OCI-LY3 (cell line): ENCODE data around the gene SPOCK1.

ENCODE experiments used
- EZH2phosphoT487 ChIP-seq: fragments of 200-600 bp; shearing (Covaris generic); IDR thresholded peaks from 2 replicates; pipeline ENCODE4 v1.6.1; 2018; ENCODE audit warnings: antibody characterized with exemption, mixed run types, low read depth
- TF ChIP-seq, protein P1 (sequence below): fragments of 200-600, 300-600 bp; sonication (generic); IDR thresholded peaks from 2 replicates; pipeline ENCODE4 v1.5.1; 2014; ENCODE audit warnings: antibody characterized with exemption, low read length, low read depth

DNA sequence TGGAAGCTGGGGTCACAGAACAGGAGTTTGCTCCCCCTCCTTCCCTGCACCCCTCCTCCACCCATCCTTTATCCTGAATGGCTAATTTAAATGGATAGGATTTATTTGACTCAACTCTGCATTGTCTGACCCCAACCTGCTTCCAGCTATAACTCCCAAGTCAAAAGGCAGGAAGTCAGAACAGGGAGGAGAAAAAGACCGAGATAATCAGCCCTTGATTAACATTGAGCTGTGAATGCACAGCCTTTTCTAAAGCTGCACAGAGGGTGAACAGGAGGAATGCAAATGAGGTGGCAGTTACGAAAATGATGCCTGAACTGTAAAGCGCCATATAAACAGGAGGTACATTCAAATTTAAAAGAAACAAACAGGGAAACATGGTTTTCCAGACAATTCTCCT, 152.8 kb downstream of the SPOCK1 start:
- TF ChIP-seq, protein P1, sequence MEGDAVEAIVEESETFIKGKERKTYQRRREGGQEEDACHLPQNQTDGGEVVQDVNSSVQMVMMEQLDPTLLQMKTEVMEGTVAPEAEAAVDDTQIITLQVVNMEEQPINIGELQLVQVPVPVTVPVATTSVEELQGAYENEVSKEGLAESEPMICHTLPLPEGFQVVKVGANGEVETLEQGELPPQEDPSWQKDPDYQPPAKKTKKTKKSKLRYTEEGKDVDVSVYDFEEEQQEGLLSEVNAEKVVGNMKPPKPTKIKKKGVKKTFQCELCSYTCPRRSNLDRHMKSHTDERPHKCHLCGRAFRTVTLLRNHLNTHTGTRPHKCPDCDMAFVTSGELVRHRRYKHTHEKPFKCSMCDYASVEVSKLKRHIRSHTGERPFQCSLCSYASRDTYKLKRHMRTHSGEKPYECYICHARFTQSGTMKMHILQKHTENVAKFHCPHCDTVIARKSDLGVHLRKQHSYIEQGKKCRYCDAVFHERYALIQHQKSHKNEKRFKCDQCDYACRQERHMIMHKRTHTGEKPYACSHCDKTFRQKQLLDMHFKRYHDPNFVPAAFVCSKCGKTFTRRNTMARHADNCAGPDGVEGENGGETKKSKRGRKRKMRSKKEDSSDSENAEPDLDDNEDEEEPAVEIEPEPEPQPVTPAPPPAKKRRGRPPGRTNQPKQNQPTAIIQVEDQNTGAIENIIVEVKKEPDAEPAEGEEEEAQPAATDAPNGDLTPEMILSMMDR, result no peak
- TF ChIP-seq EZH2phosphoT487, result no peak
